GM12801 (cell line): ENCODE data around the gene NUDT14.

Source experiments
- TF ChIP-seq, protein P1 (sequence below): IDR thresholded peaks from one replicate; pipeline ENCODE4 v1.5.1; 2011; ENCODE audit warnings: control low read depth; ENCODE audit not compliant: insufficient read length; ENCODE audit errors: extremely low read depth

Gene NUDT14

DNA sequence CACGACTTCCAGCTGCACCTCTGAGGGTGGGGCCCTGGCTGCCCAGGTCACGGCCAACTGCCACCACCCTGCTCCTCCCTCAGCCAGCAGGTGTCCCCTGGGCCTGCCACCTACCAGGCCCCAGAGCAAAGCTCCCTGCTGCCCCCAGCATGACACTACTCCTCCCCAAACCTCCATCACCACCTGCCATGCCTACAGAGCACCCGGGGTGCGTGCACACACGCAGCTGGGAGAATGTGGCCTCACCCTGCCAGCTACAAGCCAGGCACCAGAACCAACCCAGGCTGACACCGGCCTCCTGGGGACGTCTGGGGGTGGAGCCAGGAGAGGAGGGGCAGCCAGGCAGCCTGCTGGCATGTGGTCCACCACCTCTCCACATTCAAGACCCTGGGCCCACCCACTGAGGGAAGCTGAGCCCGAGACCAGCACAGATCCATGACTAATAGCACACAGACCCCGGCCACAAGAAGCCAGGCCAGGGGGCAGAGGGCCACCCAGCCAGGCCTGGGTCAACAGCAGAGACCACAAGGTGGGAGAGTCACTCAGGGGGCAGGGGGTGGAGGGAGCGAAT is 15.9 kb downstream of the NUDT14 start:
- TF ChIP-seq, protein P1, sequence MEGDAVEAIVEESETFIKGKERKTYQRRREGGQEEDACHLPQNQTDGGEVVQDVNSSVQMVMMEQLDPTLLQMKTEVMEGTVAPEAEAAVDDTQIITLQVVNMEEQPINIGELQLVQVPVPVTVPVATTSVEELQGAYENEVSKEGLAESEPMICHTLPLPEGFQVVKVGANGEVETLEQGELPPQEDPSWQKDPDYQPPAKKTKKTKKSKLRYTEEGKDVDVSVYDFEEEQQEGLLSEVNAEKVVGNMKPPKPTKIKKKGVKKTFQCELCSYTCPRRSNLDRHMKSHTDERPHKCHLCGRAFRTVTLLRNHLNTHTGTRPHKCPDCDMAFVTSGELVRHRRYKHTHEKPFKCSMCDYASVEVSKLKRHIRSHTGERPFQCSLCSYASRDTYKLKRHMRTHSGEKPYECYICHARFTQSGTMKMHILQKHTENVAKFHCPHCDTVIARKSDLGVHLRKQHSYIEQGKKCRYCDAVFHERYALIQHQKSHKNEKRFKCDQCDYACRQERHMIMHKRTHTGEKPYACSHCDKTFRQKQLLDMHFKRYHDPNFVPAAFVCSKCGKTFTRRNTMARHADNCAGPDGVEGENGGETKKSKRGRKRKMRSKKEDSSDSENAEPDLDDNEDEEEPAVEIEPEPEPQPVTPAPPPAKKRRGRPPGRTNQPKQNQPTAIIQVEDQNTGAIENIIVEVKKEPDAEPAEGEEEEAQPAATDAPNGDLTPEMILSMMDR, result no peak

DNA sequence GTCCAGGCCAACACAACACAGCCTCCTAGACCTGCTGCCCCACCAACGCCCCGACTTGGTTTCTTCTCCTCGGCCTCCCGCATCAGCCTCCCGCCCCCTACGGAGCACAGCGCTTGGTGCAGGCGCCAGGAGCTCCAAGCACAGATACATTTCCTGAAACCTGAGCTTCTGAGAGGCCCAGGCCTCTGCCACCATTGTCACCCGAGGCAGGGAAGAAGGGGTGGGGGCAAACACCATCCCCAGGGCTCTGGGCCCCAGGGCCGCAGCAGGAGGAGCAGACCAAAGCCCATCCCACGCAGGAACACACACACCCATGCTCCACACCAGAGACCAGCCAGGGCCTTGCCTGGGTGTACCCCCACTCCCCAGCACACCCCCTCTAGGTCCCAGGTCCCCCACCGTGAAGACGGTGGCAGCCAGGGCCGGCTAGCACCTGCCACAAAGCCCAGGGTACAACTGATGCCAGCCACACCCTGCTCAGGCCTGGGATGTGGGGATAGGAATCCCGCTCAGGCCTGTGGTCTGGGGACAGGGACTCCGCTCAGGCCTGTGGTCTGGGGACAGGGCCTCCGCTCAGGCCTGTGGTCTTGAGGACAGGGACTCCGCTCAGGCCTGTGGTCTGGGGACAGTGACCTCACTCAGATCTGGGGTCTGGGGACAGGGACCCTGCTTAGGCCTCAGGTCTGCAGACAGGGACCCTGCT is 17.9 kb downstream of the NUDT14 start:
- TF ChIP-seq, protein P1, result no peak

DNA sequence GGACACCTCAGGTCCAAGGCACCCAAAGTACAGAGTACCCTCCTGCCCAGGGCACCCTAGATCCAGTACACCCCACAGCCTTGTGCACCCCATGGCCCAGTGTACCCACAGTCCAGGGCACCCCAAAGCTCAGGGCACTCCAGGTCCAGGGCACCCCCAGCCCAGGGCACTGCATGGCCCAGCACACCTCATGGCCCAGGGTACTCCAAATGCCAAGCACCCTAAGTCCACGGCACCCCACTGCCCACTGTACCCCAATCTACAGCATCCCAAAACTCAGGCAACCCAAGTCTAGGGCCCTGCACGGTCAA is 18.5 kb downstream of the NUDT14 start:
- TF ChIP-seq, protein P1, result no peak

DNA sequence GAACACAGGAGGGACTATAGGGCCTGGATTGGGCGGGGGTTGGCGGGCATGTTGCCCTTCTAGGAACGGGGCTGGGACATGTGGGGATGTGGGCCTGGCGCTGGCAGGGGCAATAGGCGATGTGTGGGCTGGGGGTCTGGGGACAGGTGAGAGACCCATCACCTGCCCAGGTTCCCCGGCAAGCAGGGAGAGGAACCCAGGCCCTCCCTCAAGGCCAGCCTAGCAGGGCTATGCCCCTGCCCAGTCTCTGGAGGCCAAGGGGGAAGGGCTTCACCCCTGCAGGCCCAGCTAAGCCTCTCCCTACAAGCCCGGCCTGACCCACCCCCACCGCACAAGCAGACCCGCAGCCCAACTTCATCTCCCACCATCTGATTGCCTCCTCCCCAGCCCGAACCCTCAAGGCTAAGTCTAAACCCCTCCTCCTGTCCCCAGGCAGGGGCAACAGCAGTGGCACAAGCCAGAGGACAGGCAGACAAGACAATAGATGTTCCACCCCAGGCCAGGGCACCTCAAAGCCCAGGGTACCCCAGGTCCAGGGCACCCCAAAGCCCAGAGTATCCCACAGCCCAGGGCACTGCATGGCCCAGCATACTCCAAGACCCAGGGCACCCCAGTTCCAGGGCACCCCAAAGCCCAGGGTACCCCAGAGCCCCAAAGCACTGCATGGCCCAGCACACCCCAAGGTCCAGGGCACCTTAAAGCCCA is 19.0 kb downstream of the NUDT14 start:
- TF ChIP-seq, protein P1, result no peak

DNA sequence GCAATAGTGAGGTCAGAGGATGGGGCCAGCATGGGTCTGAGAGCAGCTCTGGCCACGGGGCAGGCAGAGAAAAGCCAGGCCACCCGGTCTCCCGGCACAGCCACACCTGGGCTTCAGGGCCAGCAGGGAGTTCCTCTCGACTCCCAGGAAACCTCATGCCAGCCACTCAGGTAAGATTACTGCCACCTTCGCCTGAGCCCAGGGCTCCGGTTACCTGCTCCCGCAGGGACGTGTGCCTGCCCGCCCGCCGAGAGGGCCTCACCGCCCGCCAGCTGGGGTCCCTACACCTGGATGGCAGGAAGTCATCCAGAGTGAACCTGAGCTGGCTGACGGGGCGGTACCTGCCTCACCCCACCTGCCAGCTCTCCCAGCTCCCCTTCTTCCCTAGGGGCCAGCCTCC is 19.8 kb downstream of the NUDT14 start:
- TF ChIP-seq, protein P1, result no peak

DNA sequence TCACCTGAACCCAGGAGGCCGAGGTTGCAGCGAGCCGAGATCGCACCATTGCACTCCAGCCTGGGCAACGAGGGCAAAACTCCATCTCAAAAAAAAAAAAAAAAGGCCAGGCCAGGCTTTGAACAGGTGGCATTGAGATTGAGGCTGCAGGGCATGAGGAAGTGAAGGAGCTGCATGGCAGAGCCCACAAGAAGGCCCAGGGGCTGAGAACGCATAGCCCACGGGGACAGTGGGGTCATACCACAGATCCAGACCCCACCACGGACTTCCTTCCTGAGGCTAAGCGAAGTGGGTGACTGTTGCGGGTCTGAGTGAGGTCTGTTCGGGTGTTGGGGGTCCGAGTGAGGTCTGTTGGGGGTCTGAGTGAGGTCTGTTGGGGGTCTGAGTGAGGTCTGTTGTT is 20.3 kb downstream of the NUDT14 start:
- TF ChIP-seq, protein P1, result no peak

DNA sequence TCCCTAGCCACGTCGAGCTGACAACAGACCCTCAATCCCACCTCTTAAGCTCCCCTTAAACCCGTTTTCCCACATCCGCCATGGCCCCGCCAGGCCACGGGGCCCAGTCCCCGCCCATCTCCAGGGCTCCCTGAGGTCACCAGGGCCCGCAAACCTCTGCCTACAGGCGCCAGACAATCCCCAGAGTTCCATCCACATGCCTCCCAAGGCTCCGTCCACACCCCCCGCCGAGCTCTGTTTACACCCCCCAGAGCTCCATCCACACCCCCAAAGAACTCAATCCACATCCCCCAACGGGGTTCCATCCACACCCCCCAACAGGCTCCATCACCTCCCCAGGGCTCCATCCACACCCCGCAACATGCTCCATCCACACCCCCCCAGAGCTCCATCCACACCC is 21.8 kb downstream of the NUDT14 start:
- TF ChIP-seq, protein P1, result no peak
